GM19463 (cell line): ENCODE results near the gene THBS2.

Experiments used
- ATAC-seq: cut with Tn5 transposase; IDR thresholded peaks from one replicate; pipeline ENCODE4 v1.9.1; 2021; ENCODE audit warnings: mild to moderate bottlenecking, moderate library complexity; ENCODE audit not compliant: unreplicated experiment

The THBS2 gene

GRCh38 chr6:169169375-169169774, 84.3 kb downstream of the THBS2 start:
- no peak for ATAC-seq

DNA sequence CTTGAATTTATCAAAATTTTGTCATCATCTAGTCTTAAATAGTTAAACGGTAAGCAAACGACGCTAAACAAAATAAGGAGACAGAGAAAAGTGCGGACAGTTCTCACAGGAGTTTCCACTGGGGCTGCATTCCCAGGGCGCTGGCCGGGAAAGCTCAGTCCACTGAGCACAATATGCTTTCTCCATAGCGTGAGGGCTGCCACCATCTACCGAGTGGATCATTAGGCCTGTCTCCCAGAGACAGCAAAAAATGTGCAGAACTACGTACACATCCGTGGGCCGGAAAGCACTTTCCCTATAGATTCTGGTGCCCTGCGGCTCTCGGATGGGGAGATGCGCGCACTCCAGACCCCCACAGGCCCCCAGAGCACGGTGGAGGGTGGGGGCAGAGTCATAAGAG, 84.9 kb downstream of the THBS2 start:
- no peak for ATAC-seq

DNA sequence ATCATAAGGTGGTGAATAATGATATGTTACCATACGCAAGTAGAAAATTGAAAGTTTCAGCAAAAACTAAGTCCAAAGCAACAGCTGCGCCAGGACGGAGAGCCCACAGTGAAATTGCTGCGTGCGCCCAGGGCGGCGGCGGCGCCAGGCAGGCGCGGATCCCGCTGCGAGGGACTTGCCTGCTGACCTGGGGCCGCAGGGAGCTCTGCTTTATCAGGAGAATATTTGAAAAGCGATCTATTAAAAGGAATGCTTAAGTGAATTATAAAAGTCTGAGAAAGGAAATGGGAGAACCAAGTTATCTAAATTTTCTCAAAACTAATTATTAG, 85.4 kb downstream of the THBS2 start:
- no peak for ATAC-seq

DNA sequence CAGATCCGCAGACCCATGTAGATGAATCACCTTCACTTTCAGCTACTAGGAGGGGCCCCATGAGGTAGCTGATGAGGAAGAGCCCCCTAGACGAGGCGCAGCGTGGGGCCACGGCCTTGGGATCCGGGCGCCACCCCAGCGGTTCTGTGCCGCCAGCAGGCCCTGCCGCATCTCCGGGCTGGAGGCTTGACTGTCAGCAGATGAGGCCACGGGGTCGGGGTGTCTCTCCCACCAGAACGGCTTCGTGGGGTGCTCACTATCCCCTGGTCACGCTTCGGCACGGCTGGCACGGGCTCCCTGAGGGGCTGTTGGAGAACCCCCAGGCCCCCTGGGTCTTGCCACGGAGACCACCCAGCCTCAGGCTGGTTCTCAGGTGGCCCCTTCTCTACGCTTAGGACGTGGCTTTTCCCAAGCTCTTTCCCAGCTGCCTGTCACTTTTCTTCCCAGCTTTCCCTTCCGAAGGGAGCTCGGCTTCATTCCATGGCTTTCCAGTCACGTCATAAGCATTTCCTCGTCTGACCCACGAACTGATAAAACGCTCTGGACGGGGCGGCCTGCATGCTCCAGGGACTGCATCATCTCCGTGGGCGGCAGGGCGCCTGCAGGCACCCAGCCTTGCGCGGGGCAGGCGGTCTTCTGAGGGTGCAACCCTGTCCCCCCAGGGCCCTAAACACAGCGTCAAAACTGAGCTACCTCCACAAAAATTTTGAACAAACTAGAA, 85.9 kb downstream of the THBS2 start:
- ATAC-seq: no peak

DNA sequence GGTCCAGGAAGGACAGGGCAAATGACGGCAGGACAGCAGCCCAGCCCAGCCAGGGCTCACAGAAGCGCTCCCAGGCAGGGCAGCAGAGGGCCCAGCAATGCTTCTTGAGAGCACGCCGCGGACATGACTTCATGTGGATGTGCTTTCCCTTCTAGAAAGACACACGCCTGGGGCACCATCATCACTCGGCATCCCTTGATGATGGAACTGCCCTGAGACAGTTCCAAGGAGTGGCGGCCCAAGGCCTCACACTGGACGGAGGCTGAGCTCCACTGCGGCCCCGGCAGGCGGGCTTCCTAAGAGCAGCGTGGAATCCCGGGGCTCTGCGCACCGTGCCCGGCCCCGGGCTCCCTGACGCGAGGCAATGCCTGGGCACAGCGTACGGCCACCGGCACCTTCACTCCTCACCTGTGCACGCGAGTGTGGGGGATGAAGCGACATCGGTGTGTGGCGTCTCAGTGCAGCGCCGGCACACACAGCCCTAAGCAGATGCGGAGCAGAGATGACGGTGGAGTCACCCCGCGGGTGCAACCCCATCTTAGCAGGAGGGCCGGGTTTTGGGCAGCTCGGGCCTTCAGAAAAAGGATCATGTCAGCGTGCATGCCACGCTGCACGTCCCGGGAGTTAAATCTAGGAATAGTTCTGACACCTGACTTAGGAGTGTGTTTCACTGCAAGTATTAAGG, 86.6 kb downstream of the THBS2 start:
- no peak for ATAC-seq
